ENCODE results near the gene OXER1.

Gene OXER1

GRCh38 chr2:42777883-42778805, 14.2 kb upstream of the OXER1 start:
- DNase-seq (ENCODE audit: low spot score) = no peak
- TF ChIP-seq CTCF (IDR thresholded peaks at IDR 0.05; ENCODE audit: extremely low read depth, missing control alignments) = no peak

DNA sequence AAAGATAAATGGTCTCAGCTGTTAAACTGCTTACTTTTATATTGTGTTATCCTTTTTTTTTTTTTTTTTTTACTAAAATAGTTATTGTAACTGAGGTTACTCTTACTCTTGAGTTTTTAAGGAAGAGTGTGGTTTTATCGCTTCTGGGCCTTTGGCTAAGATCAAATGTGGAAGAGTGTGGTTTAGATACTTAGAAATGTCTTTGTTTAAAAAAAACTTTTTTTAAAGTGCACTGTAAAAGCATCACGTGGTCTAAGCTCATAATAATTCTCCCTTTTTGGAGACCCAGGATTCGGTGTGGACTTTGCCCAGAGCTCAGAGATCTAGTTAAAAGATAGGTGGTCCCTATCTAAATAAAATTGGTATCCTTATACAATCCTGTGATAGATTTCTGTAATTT, 11.9 kb upstream of the OXER1 start:
- no peak for TF ChIP-seq CTCF (IDR thresholded peaks at IDR 0.05; ENCODE audit: extremely low read depth, missing control alignments)
- no peak for DNase-seq (ENCODE audit: low spot score)

DNA sequence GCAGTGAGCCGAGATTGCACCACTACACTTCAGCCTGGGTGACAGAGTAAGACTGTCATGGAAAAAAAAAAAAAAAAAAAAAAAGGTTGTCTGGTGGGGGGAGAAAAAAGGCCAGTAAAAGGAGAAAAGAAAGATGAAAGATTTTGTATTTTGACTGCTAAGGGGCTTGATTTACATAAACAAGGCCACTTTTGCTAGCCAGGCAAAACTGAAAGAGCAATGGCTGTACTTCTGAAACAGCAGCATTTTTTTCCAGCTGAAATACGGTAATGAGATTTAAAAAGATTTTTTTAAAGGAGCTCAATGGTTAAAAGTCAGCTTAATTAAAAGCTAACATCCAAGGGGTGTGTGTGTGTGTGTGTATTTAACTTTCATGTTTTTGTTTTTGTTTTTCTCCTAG, 11.3 kb upstream of the OXER1 start:
- no peak for DNase-seq (ENCODE audit: low spot score)
- TF ChIP-seq CTCF (IDR thresholded peaks at IDR 0.05; ENCODE audit: extremely low read depth, missing control alignments) = no peak

GRCh38 chr2:42771546-42772153, 7.7 kb upstream of the OXER1 start:
- TF ChIP-seq CTCF (IDR thresholded peaks at IDR 0.05; ENCODE audit: extremely low read depth, missing control alignments) = no peak
- DNase-seq (ENCODE audit: low spot score) = no peak

DNA sequence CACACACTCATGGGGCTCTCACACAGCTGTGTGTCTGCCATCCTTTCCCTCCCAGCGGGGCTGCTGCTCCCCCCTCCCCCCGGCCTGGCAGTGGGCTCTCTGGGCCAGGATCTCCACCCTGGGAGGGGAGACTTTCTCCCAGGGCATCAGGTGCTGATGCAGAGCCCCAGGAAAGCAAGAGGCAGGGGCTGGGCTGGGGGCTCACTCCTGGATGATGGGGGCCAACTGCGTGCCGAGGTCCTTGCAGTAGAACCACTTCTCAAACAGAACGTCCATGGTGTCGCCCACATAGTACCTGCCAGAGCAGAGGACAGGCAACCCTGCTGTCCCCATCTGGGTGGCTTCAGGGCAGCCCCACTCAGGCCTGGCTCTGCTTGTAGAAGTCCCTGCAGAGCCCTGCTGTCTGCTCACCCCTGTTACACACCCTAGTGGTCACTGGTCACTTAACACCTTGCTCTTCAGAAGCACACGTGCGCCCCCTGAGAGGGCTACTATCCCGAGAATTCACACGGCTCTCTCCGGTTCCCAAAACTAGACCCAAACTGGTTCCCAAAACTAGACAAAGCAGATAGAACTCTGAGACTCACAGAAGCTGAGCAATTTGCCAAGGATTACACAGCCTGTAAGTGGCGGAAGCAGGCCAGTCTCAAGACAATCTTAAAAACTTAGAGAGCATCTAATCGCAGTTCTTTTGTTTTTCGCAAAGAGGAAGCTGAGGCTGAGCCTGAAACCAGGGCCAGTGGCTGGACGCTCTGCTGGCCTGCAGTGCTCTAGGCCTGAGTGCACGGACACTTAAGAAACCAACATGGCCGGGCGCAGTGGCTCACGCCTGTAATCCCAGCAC, 6.6 kb upstream of the OXER1 start:
- peak; percentile 22 for TF ChIP-seq CTCF (IDR thresholded peaks at IDR 0.05; ENCODE audit: extremely low read depth, missing control alignments)
- DNase-seq (ENCODE audit: low spot score) = peak; percentile 63

- no peak for DNase-seq (ENCODE audit: low spot score)
- no peak for TF ChIP-seq CTCF (IDR thresholded peaks at IDR 0.05; ENCODE audit: extremely low read depth, missing control alignments)
Observed at GRCh38 chr2:42769583-42770287, 5.8 kb upstream of the OXER1 start.
